ENCODE measurements around the gene ZNF775. TPM values are rescaled to one million over a fixed set of nuclear protein-coding genes. Genes with fewer than 3 reads are reported as not detected.

The ZNF775 gene
- polyA plus RNA-seq, 3 donors = 1.3 to 2.7 (median 1.4) TPM

DNA sequence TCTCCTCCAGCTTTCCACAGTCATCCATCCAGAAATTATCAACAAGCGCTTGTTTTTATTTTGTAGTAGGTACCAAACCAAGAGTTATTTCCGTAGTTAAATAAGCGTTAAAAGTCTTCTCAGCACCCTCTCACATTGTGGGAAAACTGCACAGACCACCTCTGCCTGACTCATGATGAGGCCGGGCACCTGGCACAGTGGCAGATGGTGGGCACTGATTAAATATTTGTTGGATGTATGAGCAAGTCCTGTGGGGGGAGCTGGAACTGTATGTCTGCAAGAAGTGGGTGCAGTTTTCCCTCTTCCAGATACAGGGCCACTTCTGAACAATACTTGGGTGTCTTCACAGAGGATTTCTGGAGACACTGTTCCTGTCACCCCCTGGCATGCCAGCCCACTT is 15.8 kb upstream of the ZNF775 start:
- intact Hi-C loops (cut with micrococcal nuclease) = loop anchor here in 1 of 2 donors (10.0 kb wide), 1 partner anchor 421 kb away; no protein-coding TSS in a partner anchor
- Histone ChIP-seq H4K20me1 (ENCODE audit: insufficient read depth, low read length) (no peaks in the 10 kb centered on the region), H3K79me2 (ENCODE audit: insufficient read depth, low read length) (no peaks in the 10 kb centered on the region), H3K4me2 (replicated peaks; ENCODE audit: extremely low read depth, low read length, poor library complexity, severe bottlenecking) (no peak overlapping the region), H3K36me3 (replicated peaks in 1 of 2; ENCODE audit: control insufficient read depth in 1 of 2, insufficient read depth in 2 of 2, low read length in 2 of 2) (no peaks in the 10 kb centered on the region), H3K9me3 (replicated peaks in 1 of 2; ENCODE audit: control insufficient read depth in 1 of 2, insufficient read depth in 1 of 2, low read length in 2 of 2) (no peaks in the 10 kb centered on the region), H3K4me1 (ENCODE audit: control insufficient read depth in 1 of 2, insufficient read depth in 2 of 2, low read length in 2 of 2) (peaks cover 49 to 52% of the 10 kb centered on the region in 2 donors), H3K27ac (ENCODE audit: low read depth in 1 of 2, low read length in 2 of 2) (peak overlapping the region; percentile 26 to 76), H3K9ac (ENCODE audit: insufficient read depth, low read length, poor library complexity, severe bottlenecking) (no peak overlapping the region), H3K27me3 (ENCODE audit: control insufficient read depth in 2 of 2, insufficient read depth in 2 of 2, low read length in 2 of 2) (no peaks in the 10 kb centered on the region), H3K4me3 (replicated peaks in 1 of 3; ENCODE audit: low read depth in 2 of 3, low read length in 3 of 3) (no peak overlapping the region), H2AFZ (ENCODE audit: insufficient read depth, low read depth, low read length, poor library complexity, severe bottlenecking) (no peak overlapping the region)
- Mint-ChIP-seq H3K27me3 (ENCODE audit: low read depth in 3 of 3) (peaks cover 0 to 3% (median 1%) of the 10 kb centered on the region in 3 donors), H3K36me3 (no peaks in the 10 kb centered on the region), H3K4me1 (peaks cover 45% of the 10 kb centered on the region), H3K4me3 (no peak overlapping the region), H3K27ac (peak overlapping the region in 5 of 7 donors; percentile 50 to 96 (median 84)), H3K9me3 (no peaks in the 10 kb centered on the region)
- TF ChIP-seq, protein P1, sequence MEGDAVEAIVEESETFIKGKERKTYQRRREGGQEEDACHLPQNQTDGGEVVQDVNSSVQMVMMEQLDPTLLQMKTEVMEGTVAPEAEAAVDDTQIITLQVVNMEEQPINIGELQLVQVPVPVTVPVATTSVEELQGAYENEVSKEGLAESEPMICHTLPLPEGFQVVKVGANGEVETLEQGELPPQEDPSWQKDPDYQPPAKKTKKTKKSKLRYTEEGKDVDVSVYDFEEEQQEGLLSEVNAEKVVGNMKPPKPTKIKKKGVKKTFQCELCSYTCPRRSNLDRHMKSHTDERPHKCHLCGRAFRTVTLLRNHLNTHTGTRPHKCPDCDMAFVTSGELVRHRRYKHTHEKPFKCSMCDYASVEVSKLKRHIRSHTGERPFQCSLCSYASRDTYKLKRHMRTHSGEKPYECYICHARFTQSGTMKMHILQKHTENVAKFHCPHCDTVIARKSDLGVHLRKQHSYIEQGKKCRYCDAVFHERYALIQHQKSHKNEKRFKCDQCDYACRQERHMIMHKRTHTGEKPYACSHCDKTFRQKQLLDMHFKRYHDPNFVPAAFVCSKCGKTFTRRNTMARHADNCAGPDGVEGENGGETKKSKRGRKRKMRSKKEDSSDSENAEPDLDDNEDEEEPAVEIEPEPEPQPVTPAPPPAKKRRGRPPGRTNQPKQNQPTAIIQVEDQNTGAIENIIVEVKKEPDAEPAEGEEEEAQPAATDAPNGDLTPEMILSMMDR (IDR thresholded peaks at IDR 0.05) = no peak
- no CpG with 5 or more reads among the region's 4 CpGs for WGBS (ENCODE audit: insufficient coverage)
- no peak for DNase-seq

DNA sequence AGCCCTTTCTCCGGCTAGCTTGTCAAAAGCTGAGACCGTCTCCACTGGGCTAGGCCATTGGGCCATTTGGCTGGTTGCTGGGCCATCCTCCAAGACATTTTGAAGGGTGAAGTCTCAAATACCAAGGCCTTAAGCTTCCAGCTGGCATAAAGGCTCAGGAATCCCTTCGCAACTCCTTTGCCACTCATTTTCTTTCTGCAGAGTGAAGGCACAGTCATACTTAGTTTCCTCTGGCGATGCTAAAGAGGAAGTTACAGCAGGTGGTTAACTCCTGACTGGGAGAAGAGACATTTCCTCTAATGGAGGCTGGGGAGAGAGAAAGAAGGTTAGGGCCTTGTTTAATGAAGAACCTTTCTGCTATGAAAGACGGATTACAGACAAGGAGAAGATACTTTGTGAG is 15.3 kb upstream of the ZNF775 start:
- no peak overlapping the region for H3K9ac ChIP-seq (ENCODE audit: insufficient read depth, low read length, poor library complexity, severe bottlenecking)
- Mint-ChIP-seq H3K27me3 (ENCODE audit: low read depth in 3 of 3) (peaks cover 0 to 3% (median 1%) of the 10 kb centered on the region in 3 donors), H3K27ac (peak overlapping the region; percentile 78 to 96 (median 89)), H3K4me1 (peaks cover 45% of the 10 kb centered on the region), H3K36me3 (no peaks in the 10 kb centered on the region), H3K4me3 (no peak overlapping the region), H3K9me3 (no peaks in the 10 kb centered on the region)
- TF ChIP-seq, protein P1 (IDR thresholded peaks at IDR 0.05) = no peak
- WGBS (ENCODE audit: insufficient coverage) = 31% methylated on average over 2 of the region's 5 CpGs
- no peaks in the 10 kb centered on the region for H4K20me1 ChIP-seq (ENCODE audit: insufficient read depth, low read length)
- DNase-seq = peak; percentile 75 to 89 (median 88)
- H3K36me3 ChIP-seq (replicated peaks in 1 of 2; ENCODE audit: control insufficient read depth in 1 of 2, insufficient read depth in 2 of 2, low read length in 2 of 2) = no peaks in the 10 kb centered on the region
- H3K27ac ChIP-seq (ENCODE audit: low read depth in 1 of 2, low read length in 2 of 2) = peak overlapping the region; percentile 32 to 76
- H3K4me3 ChIP-seq (replicated peaks in 1 of 3; ENCODE audit: low read depth in 2 of 3, low read length in 3 of 3) = no peak overlapping the region
- no peaks in the 10 kb centered on the region for H3K27me3 ChIP-seq (ENCODE audit: control insufficient read depth in 2 of 2, insufficient read depth in 2 of 2, low read length in 2 of 2)
- H2AFZ ChIP-seq (ENCODE audit: insufficient read depth, low read depth, low read length, poor library complexity, severe bottlenecking) = no peak overlapping the region
- intact Hi-C loops (cut with micrococcal nuclease) = loop anchor here in 1 of 2 donors (10.0 kb wide), 1 partner anchor 421 kb away; no protein-coding TSS in a partner anchor
- H3K79me2 ChIP-seq (ENCODE audit: insufficient read depth, low read length) = peaks cover 3% of the 10 kb centered on the region
- H3K9me3 ChIP-seq (replicated peaks in 1 of 2; ENCODE audit: control insufficient read depth in 1 of 2, insufficient read depth in 1 of 2, low read length in 2 of 2) = no peaks in the 10 kb centered on the region
- peaks cover 49 to 56% of the 10 kb centered on the region in 2 donors for H3K4me1 ChIP-seq (ENCODE audit: control insufficient read depth in 1 of 2, insufficient read depth in 2 of 2, low read length in 2 of 2)
- H3K4me2 ChIP-seq (replicated peaks; ENCODE audit: extremely low read depth, low read length, poor library complexity, severe bottlenecking) = no peak overlapping the region
